Measurements from ENCODE around the gene KLRF2.

KLRF2 gene

GRCh38 chr12:9909724-9910123 lies 28.4 kb downstream of the KLRF2 start:
- no peak for TF ChIP-seq SIN3A (IDR thresholded peaks at IDR 0.05; ENCODE audit: borderline replicate concordance, insufficient read depth, low read length)
- TF ChIP-seq POLR2AphosphoS5 (IDR thresholded peaks at IDR 0.05; ENCODE audit: low read depth, low read length): no peak

GRCh38 chr12:9910716-9911421 lies 29.6 kb downstream of the KLRF2 start:
- no peak for TF ChIP-seq POLR2AphosphoS5 (IDR thresholded peaks at IDR 0.05; ENCODE audit: low read depth, low read length)

GRCh38 chr12:9911708-9912107 lies 30.4 kb downstream of the KLRF2 start:
- no peak for TF ChIP-seq FOXP2 (optimal IDR thresholded peaks at IDR 0.05; ENCODE audit: borderline replicate concordance, extremely low read depth, extremely low read length, insufficient read depth)
- TF ChIP-seq POLR2AphosphoS5 (IDR thresholded peaks at IDR 0.05; ENCODE audit: low read depth, low read length): no peak
- TF ChIP-seq TAF1 (IDR thresholded peaks at IDR 0.05; ENCODE audit: borderline replicate concordance, insufficient read depth, low read length): no peak
- no peak for TF ChIP-seq SIN3A (IDR thresholded peaks at IDR 0.05; ENCODE audit: borderline replicate concordance, insufficient read depth, low read length)
- no peak for TF ChIP-seq REST (IDR thresholded peaks at IDR 0.05; ENCODE audit: insufficient read depth in 1 of 2, low read depth in 2 of 2, low read length in 2 of 2)

- TF ChIP-seq SIN3A (IDR thresholded peaks at IDR 0.05; ENCODE audit: borderline replicate concordance, insufficient read depth, low read length): no peak
- TF ChIP-seq POLR2AphosphoS5 (IDR thresholded peaks at IDR 0.05; ENCODE audit: low read depth, low read length): no peak
- no peak for TF ChIP-seq TAF1 (IDR thresholded peaks at IDR 0.05; ENCODE audit: borderline replicate concordance, insufficient read depth, low read length)
- TF ChIP-seq REST (IDR thresholded peaks at IDR 0.05; ENCODE audit: insufficient read depth in 1 of 2, low read depth in 2 of 2, low read length in 2 of 2): no peak
- no peak for TF ChIP-seq FOXP2 (optimal IDR thresholded peaks at IDR 0.05; ENCODE audit: borderline replicate concordance, extremely low read depth, extremely low read length, insufficient read depth)
These were observed 38.2 kb downstream of the KLRF2 start for GRCh38 chr12:9919443-9919842.

GRCh38 chr12:9920451-9920850 lies 39.2 kb downstream of the KLRF2 start:
- TF ChIP-seq FOXP2 (optimal IDR thresholded peaks at IDR 0.05; ENCODE audit: borderline replicate concordance, extremely low read depth, extremely low read length, insufficient read depth) (no peak), POLR2AphosphoS5 (IDR thresholded peaks at IDR 0.05; ENCODE audit: low read depth, low read length) (no peak), REST (IDR thresholded peaks at IDR 0.05; ENCODE audit: insufficient read depth in 1 of 2, low read depth in 2 of 2, low read length in 2 of 2) (no peak), TAF1 (IDR thresholded peaks at IDR 0.05; ENCODE audit: borderline replicate concordance, insufficient read depth, low read length) (no peak), SIN3A (IDR thresholded peaks at IDR 0.05; ENCODE audit: borderline replicate concordance, insufficient read depth, low read length) (no peak)

GRCh38 chr12:9922429-9922828 lies 41.1 kb downstream of the KLRF2 start:
- TF ChIP-seq POLR2AphosphoS5 (IDR thresholded peaks at IDR 0.05; ENCODE audit: low read depth, low read length) (no peak), SIN3A (IDR thresholded peaks at IDR 0.05; ENCODE audit: borderline replicate concordance, insufficient read depth, low read length) (no peak), TAF1 (IDR thresholded peaks at IDR 0.05; ENCODE audit: borderline replicate concordance, insufficient read depth, low read length) (no peak), FOXP2 (optimal IDR thresholded peaks at IDR 0.05; ENCODE audit: borderline replicate concordance, extremely low read depth, extremely low read length, insufficient read depth) (no peak), REST (IDR thresholded peaks at IDR 0.05; ENCODE audit: insufficient read depth in 1 of 2, low read depth in 2 of 2, low read length in 2 of 2) (no peak)

All from PFSK-1 (cell line).